DND-41 (cell line): ENCODE results near the gene PTPN7.

Source experiments
- ATAC-seq: fragments of 200-7000 bp; cut with Tn5 transposase; 3 replicates; pipeline ENCODE4 v1.9.1; 2021; ENCODE audit warnings: low read depth; ENCODE audit not compliant: insufficient read depth
- DNase-seq: peaks from one replicate; pipeline ENCODE4 v3.0.0-alpha.2; 2020
- H2AFZ ChIP-seq: 2 replicates; pipeline ENCODE4 v1.6.0; 2012; ENCODE audit warnings: low read depth, low read length
- H3K27ac ChIP-seq: 2 replicates; pipeline ENCODE4 v1.5.1; 2012; ENCODE audit warnings: low read length, inconsistent platforms
- H3K27me3 ChIP-seq: fragments of 200-600 bp; sonication (generic); 2 replicates; pipeline ENCODE4 v1.6.0; 2012; ENCODE audit warnings: low read length, mild to moderate bottlenecking, inconsistent platforms; ENCODE audit not compliant: insufficient read depth, poor library complexity
- H3K36me3 ChIP-seq: 2 replicates; pipeline ENCODE4 v1.5.1; 2012; ENCODE audit warnings: low read length, inconsistent platforms; ENCODE audit not compliant: insufficient read depth
- H3K4me1 ChIP-seq: 2 replicates; pipeline ENCODE4 v1.5.1; 2012; ENCODE audit warnings: mild to moderate bottlenecking, low read length; ENCODE audit not compliant: insufficient read depth
- H3K4me2 ChIP-seq: 2 replicates; pipeline ENCODE4 v1.6.0; 2012; ENCODE audit warnings: mild to moderate bottlenecking, moderate library complexity, low read length, inconsistent platforms; ENCODE audit not compliant: insufficient read depth
- H3K4me3 ChIP-seq, 2 experiments: fragments of 200-600 bp in 1 of 2; shearing (Covaris generic) in 1 of 2; 2 replicates each; pipeline ENCODE4 v1.5.1; 2012 to 2016; ENCODE audit warnings: inconsistent platforms in 2 of 2, low read length in 2 of 2, mild to moderate bottlenecking in 2 of 2, low read depth in 1 of 2, moderate library complexity in 1 of 2
- H3K79me2 ChIP-seq: 2 replicates; pipeline ENCODE4 v1.6.0; 2012; ENCODE audit warnings: low read length, inconsistent platforms; ENCODE audit not compliant: insufficient read depth
- H3K9ac ChIP-seq: 2 replicates; pipeline ENCODE4 v1.6.0; 2012; ENCODE audit warnings: low read depth, mild to moderate bottlenecking, inconsistent platforms, low read length, moderate library complexity
- H3K9me3 ChIP-seq: 2 replicates; pipeline ENCODE4 v1.5.1; 2012; ENCODE audit warnings: low read length, moderate library complexity, mild to moderate bottlenecking, inconsistent platforms; ENCODE audit not compliant: insufficient read depth, severe bottlenecking
- H4K20me1 ChIP-seq: 2 replicates; pipeline ENCODE4 v1.6.0; 2012; ENCODE audit warnings: low read length; ENCODE audit not compliant: insufficient read depth
- CTCF ChIP-seq: IDR thresholded peaks from 2 replicates; pipeline ENCODE4 v1.5.1; 2012; ENCODE audit warnings: borderline replicate concordance, low read length, moderate library complexity, mild to moderate bottlenecking; ENCODE audit not compliant: poor library complexity, severe bottlenecking; ENCODE audit errors: extremely low read depth
- EZH2 ChIP-seq: IDR thresholded peaks from 3 replicates; pipeline ENCODE4 v1.6.1; 2012; ENCODE audit warnings: borderline replicate concordance, low read depth, mild to moderate bottlenecking, moderate library complexity, low read length, inconsistent platforms; ENCODE audit not compliant: severe bottlenecking

PTPN7 gene

GRCh38 chr1:202198366-202198724 is 37.9 kb upstream of the PTPN7 start:
- H3K79me2 ChIP-seq, result no peaks in the 10 kb centered on the region
- no peaks in the 10 kb centered on the region for H3K9me3 ChIP-seq
- no peak overlapping the region for H3K9ac ChIP-seq
- ATAC-seq (no peak), DNase-seq (no peak)
- no peaks in the 10 kb centered on the region for H3K4me1 ChIP-seq
- no peak for TF ChIP-seq EZH2
- TF ChIP-seq CTCF, result no peak
- no peak overlapping the region for H3K4me3 ChIP-seq
- H3K27me3 ChIP-seq, result peaks cover 3% of the 10 kb centered on the region
- no peak overlapping the region for H3K27ac ChIP-seq
- H3K36me3 ChIP-seq, result no peaks in the 10 kb centered on the region
- no peaks in the 10 kb centered on the region for H4K20me1 ChIP-seq
- H2AFZ ChIP-seq, result no peak overlapping the region
- H3K4me2 ChIP-seq, result no peak overlapping the region

- H3K27ac ChIP-seq, result no peak overlapping the region
- 0 out of 2 replicates have a peak, but pooled peaks cover 4% of the 10 kb centered on the region for H4K20me1 ChIP-seq
- DNase-seq (no peak), ATAC-seq (peak; percentile 39; the same call in 1 of the 3 replicates)
- H3K79me2 ChIP-seq, result no peaks in the 10 kb centered on the region
- no peak overlapping the region for H3K9ac ChIP-seq
- H3K27me3 ChIP-seq, result peaks cover 8% of the 10 kb centered on the region
- H3K4me2 ChIP-seq, result no peak overlapping the region
- H3K9me3 ChIP-seq, result no peaks in the 10 kb centered on the region
- H3K36me3 ChIP-seq, result no peaks in the 10 kb centered on the region
- H3K4me3 ChIP-seq, result no peak overlapping the region
- no peak overlapping the region for H2AFZ ChIP-seq
- 0 out of 2 replicates have a peak, but pooled peaks cover 3% of the 10 kb centered on the region for H3K4me1 ChIP-seq
- TF ChIP-seq EZH2, result no peak
- TF ChIP-seq CTCF, result no peak
Observed at GRCh38 chr1:202197653-202198365, 37.4 kb upstream of the PTPN7 start.

- H3K4me2 ChIP-seq, result no peak overlapping the region
- H3K79me2 ChIP-seq, result no peaks in the 10 kb centered on the region
- no peak overlapping the region for H3K27ac ChIP-seq
- peaks cover 8% of the 10 kb centered on the region for H3K27me3 ChIP-seq
- no peak overlapping the region for H3K9ac ChIP-seq
- H3K9me3 ChIP-seq, result no peaks in the 10 kb centered on the region
- ATAC-seq (no peak), DNase-seq (no peak)
- no peaks in the 10 kb centered on the region for H3K36me3 ChIP-seq
- no peak for TF ChIP-seq CTCF
- TF ChIP-seq EZH2, result no peak
- H4K20me1 ChIP-seq, result 0 out of 2 replicates have a peak, but pooled peaks cover 4% of the 10 kb centered on the region
- H3K4me3 ChIP-seq, result no peak overlapping the region
- no peak overlapping the region for H2AFZ ChIP-seq
- H3K4me1 ChIP-seq, result 0 out of 2 replicates have a peak, but pooled peaks cover 3% of the 10 kb centered on the region
Observed at GRCh38 chr1:202194328-202194648, 33.9 kb upstream of the PTPN7 start.
